ENCODE measurements around the gene GAB1. TPM values are rescaled to one million over a fixed set of nuclear protein-coding genes. Genes with fewer than 3 reads are reported as not detected.

The GAB1 gene
- total RNA-seq, 1 donor from 2014 or later: 34.3 TPM

- H3K27me3 Mint-ChIP-seq: no peaks in the 10 kb centered on the region
- DNase-seq (ENCODE audit: low spot score, unreplicated experiment): no peak
- no peaks in the 10 kb centered on the region for H3K36me3 Mint-ChIP-seq (ENCODE audit: insufficient read depth)
- H3K4me3 Mint-ChIP-seq (ENCODE audit: low read depth): no peak overlapping the region
- peaks cover 6% of the 10 kb centered on the region for H3K4me1 Mint-ChIP-seq (ENCODE audit: low read depth)
- peak; percentile 74 for TF ChIP-seq CTCF (IDR thresholded peaks at IDR 0.05; ENCODE audit: unreplicated experiment)
- H3K27ac Mint-ChIP-seq: no peak overlapping the region
- no peaks in the 10 kb centered on the region for H3K9me3 Mint-ChIP-seq (ENCODE audit: low read depth)
Observed at GRCh38 chr4:143399113-143399949, 62.7 kb downstream of the GAB1 start.

GRCh38 chr4:143400082-143400481 lies 63.4 kb downstream of the GAB1 start:
- Mint-ChIP-seq H3K4me3 (ENCODE audit: low read depth) (no peak overlapping the region), H3K4me1 (ENCODE audit: low read depth) (peaks cover 2% of the 10 kb centered on the region), H3K27me3 (no peaks in the 10 kb centered on the region), H3K9me3 (ENCODE audit: low read depth) (no peaks in the 10 kb centered on the region), H3K27ac (no peak overlapping the region), H3K36me3 (ENCODE audit: insufficient read depth) (no peaks in the 10 kb centered on the region)
- DNase-seq (ENCODE audit: low spot score, unreplicated experiment): no peak
- TF ChIP-seq CTCF (IDR thresholded peaks at IDR 0.05; ENCODE audit: unreplicated experiment): no peak

- Mint-ChIP-seq H3K4me1 (ENCODE audit: low read depth) (peaks cover 3% of the 10 kb centered on the region), H3K9me3 (ENCODE audit: low read depth) (no peaks in the 10 kb centered on the region), H3K4me3 (ENCODE audit: low read depth) (no peak overlapping the region), H3K27me3 (no peaks in the 10 kb centered on the region), H3K27ac (no peak overlapping the region), H3K36me3 (ENCODE audit: insufficient read depth) (no peaks in the 10 kb centered on the region)
- no peak for DNase-seq (ENCODE audit: low spot score, unreplicated experiment)
- no peak for TF ChIP-seq CTCF (IDR thresholded peaks at IDR 0.05; ENCODE audit: unreplicated experiment)
Observed at GRCh38 chr4:143402776-143403552, 66.3 kb downstream of the GAB1 start.

GRCh38 chr4:143403553-143403820 lies 66.8 kb downstream of the GAB1 start:
- Mint-ChIP-seq H3K27me3 (no peaks in the 10 kb centered on the region), H3K36me3 (ENCODE audit: insufficient read depth) (no peaks in the 10 kb centered on the region), H3K4me3 (ENCODE audit: low read depth) (no peak overlapping the region), H3K9me3 (ENCODE audit: low read depth) (no peaks in the 10 kb centered on the region), H3K27ac (no peak overlapping the region), H3K4me1 (ENCODE audit: low read depth) (peaks cover 5% of the 10 kb centered on the region)
- no peak for DNase-seq (ENCODE audit: low spot score, unreplicated experiment)
- no peak for TF ChIP-seq CTCF (IDR thresholded peaks at IDR 0.05; ENCODE audit: unreplicated experiment)

GRCh38 chr4:143404555-143404954 lies 67.9 kb downstream of the GAB1 start:
- no peak for TF ChIP-seq CTCF (IDR thresholded peaks at IDR 0.05; ENCODE audit: unreplicated experiment)
- Mint-ChIP-seq H3K27me3 (no peaks in the 10 kb centered on the region), H3K9me3 (ENCODE audit: low read depth) (no peaks in the 10 kb centered on the region), H3K27ac (no peak overlapping the region), H3K4me3 (ENCODE audit: low read depth) (no peak overlapping the region), H3K4me1 (ENCODE audit: low read depth) (peaks cover 3% of the 10 kb centered on the region), H3K36me3 (ENCODE audit: insufficient read depth) (no peaks in the 10 kb centered on the region)
- DNase-seq (ENCODE audit: low spot score, unreplicated experiment): no peak
